WERI-Rb-1 (cell line): ENCODE results near the gene LGR4.
"Not testable (repeated sequence)": the region's sequence is repeated elsewhere in the genome, so short reads cannot be mapped to it uniquely, and the experiment has no call there.

Source experiments
- DNase-seq: peaks from one replicate; pipeline ENCODE4 v3.0.0-alpha.2; 2020
- H3K27ac ChIP-seq: fragments of 250-450 bp; sonication (Bioruptor Pico); 2 replicates; pipeline ENCODE4 v1.5.1; 2020; ENCODE audit warnings: mild to moderate bottlenecking, moderate library complexity
- H3K27me3 ChIP-seq: fragments of 250-450 bp; sonication (Bioruptor Pico); 2 replicates; pipeline ENCODE4 v1.5.1; 2021; ENCODE audit warnings: mild to moderate bottlenecking, low read depth, moderate library complexity; ENCODE audit not compliant: insufficient read depth, severe bottlenecking
- H3K36me3 ChIP-seq: fragments of 250-450 bp; sonication (Bioruptor Pico); 2 replicates; pipeline ENCODE4 v1.5.1; 2020; ENCODE audit warnings: mild to moderate bottlenecking, moderate library complexity
- H3K4me3 ChIP-seq: 2 replicates; pipeline ENCODE4 v1.5.1; 2011; ENCODE audit warnings: low read depth, mild to moderate bottlenecking, control low read depth, low read length
- H3K9me3 ChIP-seq: fragments of 250-450 bp; sonication (Bioruptor Pico); 2 replicates; pipeline ENCODE4 v1.5.1; 2021; ENCODE audit warnings: mild to moderate bottlenecking, moderate library complexity; ENCODE audit not compliant: severe bottlenecking
- CTCF ChIP-seq: IDR thresholded peaks from 2 replicates; pipeline ENCODE4 v1.5.1; 2011; ENCODE audit warnings: low read depth, mild to moderate bottlenecking, control low read depth, inconsistent platforms, low read length

Gene LGR4

GRCh38 chr11:27349919-27350318 lies 122.7 kb downstream of the LGR4 start:
- no peaks in the 10 kb centered on the region for H3K9me3 ChIP-seq
- DNase-seq = no peak
- no peak overlapping the region for H3K27ac ChIP-seq
- H3K27me3 ChIP-seq = no peaks in the 10 kb centered on the region
- TF ChIP-seq CTCF = no peak
- H3K4me3 ChIP-seq = no peak overlapping the region
- H3K36me3 ChIP-seq = peaks cover 6% of the 10 kb centered on the region

GRCh38 chr11:27348340-27348873 lies 124.2 kb downstream of the LGR4 start:
- DNase-seq = no peak
- no peak for TF ChIP-seq CTCF
- no peak overlapping the region for H3K27ac ChIP-seq

GRCh38 chr11:27347359-27348339 lies 124.9 kb downstream of the LGR4 start:
- Histone ChIP-seq H3K4me3 (no peak overlapping the region), H3K9me3 (no peaks in the 10 kb centered on the region), H3K36me3 (peaks cover 6% of the 10 kb centered on the region), H3K27ac (no peak overlapping the region), H3K27me3 (no peaks in the 10 kb centered on the region)
- no peak for TF ChIP-seq CTCF
- DNase-seq = no peak

More at GRCh38 chr11:27348340-27348873, 124.2 kb downstream of the LGR4 start:
- Histone ChIP-seq H3K9me3 (no peaks in the 10 kb centered on the region), H3K36me3 (peaks cover 6% of the 10 kb centered on the region), H3K4me3 (no peak overlapping the region), H3K27me3 (no peaks in the 10 kb centered on the region)

- no peak overlapping the region for H3K4me3 ChIP-seq
- no peak for DNase-seq
- H3K9me3 ChIP-seq = no peaks in the 10 kb centered on the region
- no peak overlapping the region for H3K27ac ChIP-seq
- H3K36me3 ChIP-seq = peaks cover 8% of the 10 kb centered on the region
- no peak for TF ChIP-seq CTCF
- H3K27me3 ChIP-seq = no peaks in the 10 kb centered on the region
Observed at GRCh38 chr11:27339941-27340340, 132.6 kb downstream of the LGR4 start.

GRCh38 chr11:27334764-27335163 lies 137.8 kb downstream of the LGR4 start:
- not testable (repeated sequence) for H3K27ac ChIP-seq, H3K36me3 ChIP-seq, DNase-seq

GRCh38 chr11:27331981-27332380 lies 140.6 kb downstream of the LGR4 start:
- no peak for DNase-seq
- no peak for TF ChIP-seq CTCF
- Histone ChIP-seq H3K36me3 (0 out of 2 replicates have a peak, but pooled peaks cover 4% of the 10 kb centered on the region), H3K9me3 (no peaks in the 10 kb centered on the region), H3K4me3 (no peak overlapping the region), H3K27ac (no peak overlapping the region), H3K27me3 (no peaks in the 10 kb centered on the region)

More at GRCh38 chr11:27334764-27335163, 137.8 kb downstream of the LGR4 start:
- not testable (repeated sequence) for H3K9me3 ChIP-seq, H3K27me3 ChIP-seq, H3K4me3 ChIP-seq
